Colonic mucosa (tissue), 4 donors: ENCODE data around the gene TXNIP. TPM values are rescaled to one million over a fixed set of nuclear protein-coding genes. Genes with fewer than 3 reads are reported as not detected.
A peak's percentile ranks its signal among the peaks of the same experiment; 100 is the strongest.

Source experiments
- DNase-seq: peaks from one replicate; pipeline ENCODE4 v3.0.0-alpha.2; 2020
- H3K27ac ChIP-seq: fragments of 200-600 bp; one replicate; pipeline ENCODE4 v1.8.0; 2021
- H3K27me3 ChIP-seq: fragments of 200-600 bp; one replicate; pipeline ENCODE4 v1.8.0; 2021
- H3K36me3 ChIP-seq: fragments of 200-600 bp; one replicate; pipeline ENCODE4 v1.8.0; 2021
- H3K4me1 ChIP-seq: fragments of 200-600 bp; one replicate; pipeline ENCODE4 v1.8.0; 2021; ENCODE audit warnings: mild to moderate bottlenecking
- H3K4me3 ChIP-seq: fragments of 200-600 bp; one replicate; pipeline ENCODE4 v1.8.0; 2021
- H3K9ac ChIP-seq, 2 donors: one replicate each; pipeline ENCODE4 v1.7.0; 2013; ENCODE audit warnings: control low read depth in 2 of 2, low read depth in 2 of 2, low read length in 2 of 2
- H3K9me3 ChIP-seq: fragments of 200-600 bp; one replicate; pipeline ENCODE4 v1.8.0; 2021
- CTCF ChIP-seq: fragments of 200-600 bp; IDR thresholded peaks from one replicate; pipeline ENCODE4 v1.8.0; 2022; ENCODE audit warnings: antibody characterized with exemption, mild to moderate bottlenecking
- intact Hi-C: fragments of 100-400 bp; cut with DNase I; formaldehyde crosslinking; loops from one replicate; pipeline ENCODE4 v1.14.1; 2022
- total RNA-seq, 2 donors: library from RNA; stranded (reverse); fragmentation: NEBNext Ultra II Directional in 1 of 2; extraction: Animal tissue kit (Norgen Biotek cat#: 25700) in 1 of 2; gene quantifications; one replicate each; pipeline ENCODE4 v1.2.1, GENCODE V29; 2021
- donor health status: healthy.
- donor health status: DM: no; HTN: no; CAD: no.
- donor health status: DM: no; HTN: no; CAD: no.

Gene TXNIP
- total RNA-seq, 2 donors from 2014 or later, result 302 to 496 TPM

DNA sequence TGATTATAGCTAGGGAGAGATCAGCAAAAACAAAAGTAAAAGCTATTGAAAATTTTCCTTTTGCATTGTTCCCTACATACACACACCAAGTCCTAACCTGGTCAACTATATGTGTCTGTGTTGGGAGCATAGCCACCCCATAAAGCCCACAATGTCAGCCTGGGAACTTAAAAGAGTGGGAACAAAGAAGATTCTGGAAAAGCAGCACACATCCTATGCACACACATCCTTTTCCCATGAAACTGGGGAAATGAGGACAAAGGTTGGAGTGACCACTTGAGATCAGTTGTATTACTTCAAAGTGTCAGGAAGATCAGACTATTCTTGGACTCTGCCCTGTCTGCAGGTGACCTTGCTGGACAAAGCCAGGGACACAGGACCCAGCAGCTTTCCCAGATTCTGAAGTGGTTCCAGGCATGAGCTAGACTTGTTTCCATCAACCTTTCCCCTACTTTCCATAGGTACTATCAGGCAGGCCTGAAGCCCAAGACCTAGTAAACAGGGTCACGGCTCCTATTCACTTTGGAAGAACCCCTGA is 15.9 kb downstream of the TXNIP start:
- peak overlapping the region in 1 of 2 donors; percentile 76 for H3K9ac ChIP-seq
- no peaks in the 10 kb centered on the region for H3K27me3 ChIP-seq
- intact Hi-C loops, result no loop called here
- H3K4me1 ChIP-seq, result peaks cover 33% of the 10 kb centered on the region
- no peaks in the 10 kb centered on the region for H3K36me3 ChIP-seq
- DNase-seq, result no peak
- TF ChIP-seq CTCF, result no peak
- no peaks in the 10 kb centered on the region for H3K9me3 ChIP-seq
- peak overlapping the region; percentile 99 for H3K27ac ChIP-seq
- H3K4me3 ChIP-seq, result no peak overlapping the region

- intact Hi-C loops, result no loop called here
- Histone ChIP-seq H3K4me3 (no peak overlapping the region), H3K4me1 (peaks cover 33% of the 10 kb centered on the region)
Observed at GRCh38 chr1:145979746-145980456, 16.5 kb downstream of the TXNIP start.

GRCh38 chr1:145978854-145979745 is 17.3 kb downstream of the TXNIP start:
- H3K9me3 ChIP-seq, result no peaks in the 10 kb centered on the region
- peak; percentile 96 for DNase-seq
- peak overlapping the region; percentile 65 to 91 for H3K9ac ChIP-seq
- peak overlapping the region; percentile 0 for H3K4me3 ChIP-seq
- intact Hi-C loops, result no loop called here
- H3K36me3 ChIP-seq, result no peaks in the 10 kb centered on the region
- H3K4me1 ChIP-seq, result peaks cover 33% of the 10 kb centered on the region
- H3K27ac ChIP-seq, result peak overlapping the region; percentile 99
- no peak for TF ChIP-seq CTCF
- no peaks in the 10 kb centered on the region for H3K27me3 ChIP-seq

More at GRCh38 chr1:145979746-145980456, 16.5 kb downstream of the TXNIP start:
- H3K9me3 ChIP-seq, result no peaks in the 10 kb centered on the region
- H3K36me3 ChIP-seq, result no peaks in the 10 kb centered on the region
- DNase-seq, result no peak
- peak overlapping the region; percentile 99 for H3K27ac ChIP-seq
- H3K27me3 ChIP-seq, result no peaks in the 10 kb centered on the region
- peak overlapping the region in 1 of 2 donors; percentile 76 for H3K9ac ChIP-seq
- no peak for TF ChIP-seq CTCF

- Histone ChIP-seq H3K27ac (peak overlapping the region; percentile 99), H3K4me1 (peaks cover 32% of the 10 kb centered on the region), H3K36me3 (no peaks in the 10 kb centered on the region), H3K4me3 (peak overlapping the region; percentile 0), H3K27me3 (no peaks in the 10 kb centered on the region), H3K9me3 (no peaks in the 10 kb centered on the region), H3K9ac (peak overlapping the region; percentile 65 to 91)
- no peak for TF ChIP-seq CTCF
- DNase-seq, result no peak
- intact Hi-C loops, result no loop called here
Observed at GRCh38 chr1:145978471-145978853, 17.9 kb downstream of the TXNIP start.
